Activated CD4-positive, alpha-beta memory T cell treated with anti-CD3 and anti-CD28 coated beads, Interleukin-2, amount 10 ng/mL, durations not matched to agents 7 days and 5 days (primary cell): Measurements from ENCODE around the gene ATF7. TPM values are rescaled to one million over a fixed set of nuclear protein-coding genes. Genes with fewer than 3 reads are reported as not detected.
"Not testable (repeated sequence)": the region's sequence is repeated elsewhere in the genome, so short reads cannot be mapped to it uniquely, and the experiment has no call there.

ENCODE experiments used
- CTCF ChIA-PET: fragments of 350-600 bp; sonication (Branson Sonifier 250); formaldehyde crosslinking; loops from one replicate; lab custom pipeline; 2021; ENCODE audit warnings: antibody characterized with exemption, inconsistent platforms; lab: Charles Lee
- POLR2A ChIA-PET: fragments of 350-600 bp; sonication (Branson Sonifier 250); formaldehyde crosslinking; loops from one replicate; lab custom pipeline; 2021; ENCODE audit warnings: antibody characterized with exemption; lab: Charles Lee
- DNase-seq: peaks from one replicate; pipeline ENCODE4 v3.0.0-alpha.2; 2020
- H3K27ac Mint-ChIP-seq: one replicate; pipeline ENCODE4 v1.8.0; 2021; ENCODE audit warnings: mild to moderate bottlenecking, mixed read lengths
- H3K27me3 Mint-ChIP-seq: one replicate; pipeline ENCODE4 v1.8.0; 2021; ENCODE audit warnings: mixed read lengths
- H3K36me3 Mint-ChIP-seq: one replicate; pipeline ENCODE4 v1.8.0; 2021; ENCODE audit warnings: low read depth, mixed read lengths
- H3K4me1 Mint-ChIP-seq: one replicate; pipeline ENCODE4 v1.8.0; 2021; ENCODE audit warnings: mixed read lengths
- H3K4me3 Mint-ChIP-seq: one replicate; pipeline ENCODE4 v1.8.0; 2021; ENCODE audit warnings: mild to moderate bottlenecking, mixed read lengths
- H3K9me3 Mint-ChIP-seq: one replicate; pipeline ENCODE4 v1.8.0; 2021; ENCODE audit warnings: mixed read lengths
- total RNA-seq, 2 experiments: library from RNA; stranded (reverse); gene quantifications; one replicate each; pipeline ENCODE4 v1.2.3, GENCODE V29; 2021

ATF7 gene
- total RNA-seq, 2 experiments from 2014 or later = 21.4 to 24.0 TPM

DNA sequence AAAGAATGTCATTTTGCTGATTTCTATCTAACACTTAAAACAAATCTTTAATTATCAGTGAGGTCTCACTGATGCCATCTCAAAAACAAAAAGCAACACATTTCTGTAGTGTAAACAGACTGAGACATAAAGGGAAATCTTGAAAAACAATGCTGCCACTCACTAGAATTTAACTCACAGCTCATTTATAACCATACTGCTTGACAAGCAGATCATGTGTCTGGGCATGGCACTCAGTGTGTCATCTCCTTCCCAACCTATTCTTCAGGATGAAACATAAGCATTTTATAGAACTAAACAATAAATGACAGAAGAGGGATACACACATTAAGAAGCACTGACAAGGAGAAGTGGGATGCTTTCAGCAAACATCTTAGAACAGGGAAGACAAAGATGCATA is 22.4 kb downstream of the ATF7 start:
- Mint-ChIP-seq H3K4me1 (peaks cover 14% of the 10 kb centered on the region), H3K27me3 (no peaks in the 10 kb centered on the region), H3K27ac (no peak overlapping the region), H3K4me3 (no peak overlapping the region), H3K36me3 (peaks cover 20% of the 10 kb centered on the region), H3K9me3 (no peaks in the 10 kb centered on the region)
- POLR2A ChIA-PET = no interaction called here
- CTCF ChIA-PET = no interaction called here
- DNase-seq = no peak

DNA sequence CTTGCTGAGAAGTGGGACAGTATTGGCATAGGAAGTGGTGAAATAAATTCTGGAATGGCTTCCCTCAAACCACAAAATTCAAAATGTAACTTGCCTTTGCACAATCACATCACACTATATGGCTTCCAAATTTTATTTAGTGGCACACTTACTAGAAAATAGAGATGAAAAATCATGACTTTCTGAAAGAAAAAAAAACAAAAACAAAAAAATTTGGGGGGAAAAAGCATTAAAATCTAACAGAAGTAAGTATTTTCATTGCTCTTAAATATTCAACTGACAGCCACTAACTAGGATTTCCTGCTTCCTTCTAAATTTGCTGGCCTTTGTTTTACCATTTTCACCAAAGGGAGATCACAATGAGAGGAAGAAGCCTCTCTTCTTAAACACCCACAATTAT is 23.0 kb downstream of the ATF7 start:
- ChIA-PET POLR2A (no interaction called here), CTCF (no interaction called here)
- Mint-ChIP-seq H3K4me3 (no peak overlapping the region), H3K4me1 (peaks cover 14% of the 10 kb centered on the region), H3K27ac (no peak overlapping the region), H3K9me3 (no peaks in the 10 kb centered on the region), H3K36me3 (peaks cover 25% of the 10 kb centered on the region), H3K27me3 (no peaks in the 10 kb centered on the region)
- no peak for DNase-seq

DNA sequence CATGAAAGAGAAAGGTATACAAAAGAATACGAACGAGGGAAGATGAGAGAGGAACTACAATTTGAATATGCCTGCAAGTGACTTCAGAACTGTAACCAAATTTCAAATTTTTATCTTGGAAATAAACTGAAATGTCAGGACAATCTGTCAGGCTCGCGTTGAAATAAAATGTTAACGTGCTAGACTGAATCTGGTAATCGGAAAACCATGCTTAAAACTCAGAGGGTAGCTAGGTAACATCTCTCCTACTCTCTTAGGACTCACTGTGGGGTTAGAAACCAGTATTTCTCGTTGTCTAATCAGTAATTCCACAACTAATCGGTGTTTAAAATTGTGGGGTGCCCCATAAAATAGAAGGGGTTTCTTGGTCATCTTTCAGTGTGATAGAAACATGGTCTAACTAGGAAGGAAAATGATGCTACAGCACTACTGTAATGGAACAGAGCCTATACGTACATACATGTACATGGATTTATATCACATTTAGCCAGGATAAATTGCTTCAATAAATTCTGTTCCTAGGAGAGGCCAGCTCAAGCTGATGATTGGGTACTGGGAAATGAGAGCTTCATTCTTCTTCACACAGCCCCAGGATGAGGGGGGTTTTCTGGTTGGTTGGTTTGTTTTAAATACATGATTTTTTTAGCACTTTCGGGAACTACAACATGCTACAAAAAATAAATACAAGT is 23.9 kb downstream of the ATF7 start:
- no peaks in the 10 kb centered on the region for H3K9me3 Mint-ChIP-seq
- H3K4me3 Mint-ChIP-seq = no peak overlapping the region
- peaks cover 28% of the 10 kb centered on the region for H3K36me3 Mint-ChIP-seq
- no peaks in the 10 kb centered on the region for H3K27me3 Mint-ChIP-seq
- DNase-seq = no peak
- CTCF ChIA-PET = no interaction called here
- no peak overlapping the region for H3K27ac Mint-ChIP-seq
- POLR2A ChIA-PET = no interaction called here
- peaks cover 14% of the 10 kb centered on the region for H3K4me1 Mint-ChIP-seq

DNA sequence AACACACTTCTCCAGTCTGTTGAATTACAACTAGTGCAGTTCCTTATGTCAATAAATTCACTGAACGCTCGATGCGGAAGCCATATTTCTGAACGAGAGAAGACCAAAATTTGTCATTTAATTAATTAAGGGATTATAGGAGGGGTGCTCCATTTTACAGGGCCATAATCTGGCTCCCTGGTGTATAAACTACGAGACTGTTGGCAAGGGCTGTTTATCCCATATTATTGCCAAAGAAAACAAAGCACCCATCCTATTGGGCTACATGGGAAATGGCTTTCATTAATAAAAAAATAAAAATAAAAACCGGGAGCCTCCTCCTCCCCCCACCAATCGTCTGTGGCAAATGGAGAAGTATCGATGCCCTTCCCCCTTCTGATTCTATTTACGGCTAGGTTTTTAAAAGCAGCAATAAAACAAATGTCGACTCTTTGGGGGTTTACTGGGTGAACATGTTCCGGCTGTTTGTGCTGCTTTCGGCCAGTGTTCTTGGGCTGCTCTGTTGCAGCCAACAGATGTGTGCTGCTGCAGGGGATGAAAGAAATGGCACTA is 24.8 kb downstream of the ATF7 start:
- CTCF ChIA-PET = no interaction called here
- H3K9me3 Mint-ChIP-seq = no peaks in the 10 kb centered on the region

DNA sequence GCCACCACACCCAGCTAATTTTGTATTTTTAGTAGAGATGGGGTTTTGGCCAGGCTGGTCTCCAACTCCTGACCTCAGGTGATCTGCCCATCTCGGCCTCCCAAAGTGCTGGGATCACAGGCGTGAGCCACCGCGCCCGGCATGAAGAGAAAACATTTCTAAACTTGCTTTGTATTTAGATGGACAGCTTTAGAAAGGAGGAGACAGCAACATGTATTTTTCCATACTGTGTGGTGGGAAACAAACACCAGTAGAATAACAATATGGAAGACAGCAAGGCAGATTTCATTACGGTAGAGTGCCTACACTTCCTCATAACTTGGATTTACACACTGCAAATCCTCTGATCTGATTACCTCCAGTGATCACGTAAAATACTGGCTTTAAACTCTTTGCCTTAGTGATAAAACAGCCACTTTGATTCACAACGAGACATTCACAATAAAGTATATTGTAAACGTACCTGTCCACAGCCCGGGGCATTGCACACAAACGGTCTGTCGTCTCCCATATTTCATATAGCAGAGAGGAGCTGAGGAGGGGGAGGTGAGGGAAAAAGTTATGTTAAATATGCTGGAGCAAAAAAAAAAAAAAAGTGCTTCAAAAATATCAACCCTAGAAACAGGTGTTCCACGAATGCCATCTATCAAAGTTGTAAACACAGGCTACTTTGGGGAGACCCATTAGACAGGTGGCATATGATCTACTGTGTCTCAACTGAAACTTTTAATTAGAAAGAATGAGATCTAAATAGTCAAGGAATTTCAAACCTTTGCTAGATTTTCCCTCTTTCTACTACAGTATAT is 25.5 kb downstream of the ATF7 start:
- Mint-ChIP-seq H3K27ac (no peak overlapping the region), H3K4me3 (no peak overlapping the region), H3K27me3 (no peaks in the 10 kb centered on the region), H3K4me1 (peaks cover 14% of the 10 kb centered on the region), H3K36me3 (peaks cover 28% of the 10 kb centered on the region), H3K9me3 (no peaks in the 10 kb centered on the region)
- CTCF ChIA-PET = interaction anchor here (1.2 kb wide), 1 partner anchor 75 kb away, joined by 4 read pairs; the partner anchor contains the start of gene ATP5MC2
- POLR2A ChIA-PET = interaction anchor here (1.0 kb wide), 1 partner anchor 24 kb away, joined by 3 read pairs; no protein-coding TSS in a partner anchor
- no peak for DNase-seq

More for the DNA sequence above, 24.8 kb downstream of the ATF7 start:
- no peaks in the 10 kb centered on the region for H3K27me3 Mint-ChIP-seq
- no peak overlapping the region for H3K27ac Mint-ChIP-seq
- peaks cover 14% of the 10 kb centered on the region for H3K4me1 Mint-ChIP-seq
- H3K36me3 Mint-ChIP-seq = peaks cover 28% of the 10 kb centered on the region
- no peak for DNase-seq
- POLR2A ChIA-PET = no interaction called here
- H3K4me3 Mint-ChIP-seq = no peak overlapping the region

DNA sequence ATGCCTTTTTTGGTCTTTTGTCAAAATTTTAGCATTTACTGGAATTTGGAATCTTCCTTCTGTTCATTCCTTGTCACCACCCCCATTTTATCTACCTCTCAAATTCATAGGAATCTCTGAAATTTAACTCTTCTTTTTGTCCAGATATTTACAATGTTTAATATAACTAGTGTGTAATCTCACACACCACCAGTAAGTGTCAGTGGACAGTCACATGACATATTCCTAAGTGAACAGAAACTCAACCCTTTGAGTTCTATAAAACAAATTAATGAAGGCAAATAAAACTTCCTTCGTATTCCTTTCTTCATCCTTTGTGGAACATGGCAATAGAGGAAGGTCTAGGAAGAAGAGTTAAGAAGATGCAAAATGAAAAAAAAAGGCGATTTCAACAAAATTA is 26.6 kb downstream of the ATF7 start:
- POLR2A ChIA-PET = no interaction called here

DNA sequence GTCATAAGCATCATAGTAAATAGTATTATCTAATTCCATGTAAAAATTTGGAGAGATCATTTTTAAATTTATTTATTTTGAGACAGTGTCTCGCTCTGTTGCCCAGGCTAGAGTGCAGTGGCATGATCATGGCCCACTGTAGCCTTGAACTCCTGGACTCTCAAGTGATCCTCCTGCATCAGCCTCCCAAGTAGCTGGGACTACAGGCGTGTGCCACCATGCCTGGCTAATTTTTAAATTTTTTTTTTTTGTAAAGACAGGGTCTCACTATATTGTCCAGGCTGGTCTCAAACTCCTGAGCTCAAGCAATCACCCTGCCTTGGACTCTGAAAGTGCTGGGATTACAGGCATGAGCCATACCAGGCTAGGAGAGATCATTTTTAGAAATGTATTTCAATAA is 27.2 kb downstream of the ATF7 start:
- POLR2A ChIA-PET, H3K9me3 Mint-ChIP-seq, H3K27me3 Mint-ChIP-seq, CTCF ChIA-PET, DNase-seq, H3K4me3 Mint-ChIP-seq, H3K27ac Mint-ChIP-seq: not testable (repeated sequence)
- peaks cover 14% of the 10 kb centered on the region for H3K4me1 Mint-ChIP-seq
- H3K36me3 Mint-ChIP-seq = peaks cover 28% of the 10 kb centered on the region

More for the DNA sequence above, 26.6 kb downstream of the ATF7 start:
- DNase-seq = no peak
- Mint-ChIP-seq H3K9me3 (no peaks in the 10 kb centered on the region), H3K36me3 (peaks cover 28% of the 10 kb centered on the region), H3K4me1 (peaks cover 14% of the 10 kb centered on the region), H3K4me3 (no peak overlapping the region), H3K27me3 (no peaks in the 10 kb centered on the region), H3K27ac (no peak overlapping the region)
- CTCF ChIA-PET = interaction anchor here (1.2 kb wide), 1 partner anchor 76 kb away, joined by 4 read pairs; the partner anchor contains the start of gene ATP5MC2

DNA sequence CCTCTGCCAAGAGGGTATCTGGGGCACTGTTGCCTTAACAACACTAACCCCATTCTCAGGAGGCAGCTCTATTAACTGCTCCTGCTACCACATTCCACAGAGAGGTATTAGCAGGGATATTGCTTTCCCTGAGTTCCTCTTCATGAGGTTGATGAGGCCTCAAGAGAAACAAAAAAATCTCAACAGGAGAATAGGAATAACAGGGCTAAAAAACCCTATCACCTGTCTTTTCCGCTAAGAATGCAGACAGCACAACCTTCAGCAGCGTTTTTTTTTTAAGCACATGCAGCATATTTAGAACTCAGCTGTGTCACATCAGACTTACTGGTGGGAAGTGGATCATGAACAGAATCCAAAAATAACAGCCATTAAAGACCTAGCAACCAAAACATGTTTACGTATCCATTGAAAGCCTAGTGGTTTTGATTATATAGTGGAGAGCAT is 29.2 kb downstream of the ATF7 start:
- H3K27me3 Mint-ChIP-seq = no peaks in the 10 kb centered on the region
- peaks cover 17% of the 10 kb centered on the region for H3K36me3 Mint-ChIP-seq
- POLR2A ChIA-PET = no interaction called here
- no peak overlapping the region for H3K27ac Mint-ChIP-seq
- H3K9me3 Mint-ChIP-seq = no peaks in the 10 kb centered on the region
- DNase-seq = no peak
- no peaks in the 10 kb centered on the region for H3K4me1 Mint-ChIP-seq
- CTCF ChIA-PET = interaction anchor here (1.4 kb wide), 1 partner anchor 33 kb away, joined by 3 read pairs; no protein-coding TSS in a partner anchor
- no peak overlapping the region for H3K4me3 Mint-ChIP-seq

DNA sequence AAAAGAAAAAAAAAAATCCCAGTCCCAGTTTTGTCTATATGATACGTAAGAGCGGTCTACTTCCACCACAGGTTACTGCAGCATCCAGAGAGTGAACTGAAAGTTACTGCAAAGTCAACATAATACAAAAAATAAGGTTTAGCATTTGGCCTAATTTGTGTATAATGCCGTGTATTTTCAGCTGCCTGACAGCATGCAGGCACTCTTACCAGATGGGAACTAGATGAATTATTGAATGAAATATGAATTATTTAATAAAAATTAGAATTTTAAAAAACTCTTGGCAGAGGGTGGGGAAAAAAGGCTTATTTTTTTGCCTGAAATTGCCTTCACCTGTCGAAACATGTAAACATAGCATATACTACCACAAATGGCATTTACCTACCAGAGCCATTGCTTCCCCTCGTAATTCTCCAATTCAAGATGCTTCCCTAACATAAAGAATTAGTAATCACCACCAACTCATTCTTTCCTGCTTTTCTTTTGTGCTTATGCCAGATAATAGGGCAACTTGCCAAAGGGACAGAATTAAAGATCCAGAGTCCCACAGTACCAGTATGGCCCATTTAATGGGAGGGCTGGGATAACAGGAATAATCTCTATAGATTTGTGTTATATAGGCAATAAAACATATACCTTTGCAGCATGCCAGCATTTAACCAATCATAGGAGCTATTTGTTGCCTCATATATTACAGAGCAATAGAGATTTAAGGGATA is 31.1 kb downstream of the ATF7 start:
- no peaks in the 10 kb centered on the region for H3K9me3 Mint-ChIP-seq
- H3K4me1 Mint-ChIP-seq = peaks cover 6% of the 10 kb centered on the region
- no peak overlapping the region for H3K27ac Mint-ChIP-seq
- DNase-seq = no peak
- H3K27me3 Mint-ChIP-seq = no peaks in the 10 kb centered on the region
- POLR2A ChIA-PET = no interaction called here
- H3K4me3 Mint-ChIP-seq = no peak overlapping the region
- CTCF ChIA-PET = interaction anchor here (1.4 kb wide), 1 partner anchor 35 kb away, joined by 3 read pairs; no protein-coding TSS in a partner anchor
- H3K36me3 Mint-ChIP-seq = peaks cover 9% of the 10 kb centered on the region

DNA sequence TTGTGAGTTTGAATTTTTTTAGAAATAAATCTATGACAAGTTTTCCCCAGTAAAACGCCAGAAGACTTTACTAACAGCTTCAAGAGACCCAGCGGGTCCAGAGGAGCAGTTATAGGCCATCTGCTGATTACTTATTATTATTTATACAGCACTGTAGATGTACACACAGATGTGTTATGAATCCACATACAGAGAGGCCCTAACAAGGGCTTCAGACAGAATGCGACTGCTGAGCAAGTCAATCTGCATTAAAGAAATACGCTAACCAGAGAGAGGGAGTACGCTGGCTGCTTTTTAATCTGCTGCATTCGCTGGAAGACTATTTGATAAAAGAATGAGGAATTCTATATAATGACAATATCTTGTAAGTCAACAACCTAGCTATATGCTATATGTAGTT is 32.5 kb downstream of the ATF7 start:
- H3K27ac Mint-ChIP-seq = no peak overlapping the region
- no peak for DNase-seq
- peaks cover 8% of the 10 kb centered on the region for H3K36me3 Mint-ChIP-seq
- no peak overlapping the region for H3K4me3 Mint-ChIP-seq
- peaks cover 14% of the 10 kb centered on the region for H3K4me1 Mint-ChIP-seq
- POLR2A ChIA-PET = no interaction called here
- no peaks in the 10 kb centered on the region for H3K27me3 Mint-ChIP-seq
- CTCF ChIA-PET = no interaction called here
- H3K9me3 Mint-ChIP-seq = no peaks in the 10 kb centered on the region

DNA sequence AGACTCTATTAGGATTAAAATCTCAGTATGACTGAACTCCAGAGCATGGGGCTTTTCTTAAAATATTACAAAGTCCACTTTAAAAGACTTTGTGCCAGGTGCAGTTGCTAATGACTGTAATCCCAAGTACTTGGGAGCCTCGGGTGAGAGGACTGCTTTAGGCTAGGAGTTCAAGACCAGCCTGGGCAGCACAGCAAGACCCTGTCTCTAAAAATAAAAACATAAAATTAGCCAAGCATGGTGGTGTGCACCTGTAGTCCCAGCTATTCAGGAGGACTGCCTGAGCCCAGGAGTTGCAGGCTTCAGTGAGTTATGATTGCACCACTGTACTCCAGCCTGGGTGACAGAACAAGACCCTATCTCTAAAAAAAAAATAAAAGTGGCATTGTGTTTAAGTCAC is 33.2 kb downstream of the ATF7 start:
- POLR2A ChIA-PET = no interaction called here
- Mint-ChIP-seq H3K27ac (no peak overlapping the region), H3K4me1 (peaks cover 14% of the 10 kb centered on the region), H3K27me3 (no peaks in the 10 kb centered on the region), H3K9me3 (no peaks in the 10 kb centered on the region), H3K36me3 (peaks cover 2% of the 10 kb centered on the region), H3K4me3 (no peak overlapping the region)
- no peak for DNase-seq
- CTCF ChIA-PET = no interaction called here

DNA sequence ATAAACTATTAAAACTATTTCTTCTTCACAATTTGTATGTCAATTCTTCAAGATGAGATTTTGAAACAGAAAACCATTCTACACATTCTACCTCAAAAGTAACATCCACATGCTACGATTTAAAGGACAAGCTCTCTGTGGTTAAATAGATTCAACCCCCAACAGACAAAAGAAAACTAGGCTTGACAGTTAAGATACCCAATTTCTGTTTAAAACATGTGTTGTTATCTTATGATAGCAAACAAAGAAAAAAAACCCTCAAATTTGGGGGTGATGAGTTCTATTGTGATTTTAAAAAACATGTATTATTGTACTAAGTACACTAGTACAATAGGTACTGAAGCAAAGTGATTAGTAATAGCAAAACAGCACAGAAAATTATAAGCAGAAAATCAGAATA is 33.8 kb downstream of the ATF7 start:
- CTCF ChIA-PET = interaction anchor here (0.8 kb wide), 1 partner anchor 49 kb away, joined by 3 read pairs; no protein-coding TSS in a partner anchor
- Mint-ChIP-seq H3K27ac (no peak overlapping the region), H3K4me3 (no peak overlapping the region), H3K9me3 (no peaks in the 10 kb centered on the region), H3K36me3 (no peaks in the 10 kb centered on the region), H3K27me3 (no peaks in the 10 kb centered on the region), H3K4me1 (peaks cover 14% of the 10 kb centered on the region)
- DNase-seq = no peak
- POLR2A ChIA-PET = no interaction called here
